GM18511 (cell line): ENCODE measurements around the gene PRR12.
A peak's percentile ranks its signal among the peaks of the same experiment; 100 is the strongest.

ENCODE experiments used
- ATAC-seq: cut with Tn5 transposase; IDR thresholded peaks from one replicate; pipeline ENCODE4 v1.9.1; 2021; ENCODE audit warnings: mild to moderate bottlenecking, moderate library complexity; ENCODE audit not compliant: unreplicated experiment

The PRR12 gene

GRCh38 chr19:49664171-49665035 is 73.4 kb downstream of the PRR12 start:
- ATAC-seq, result no peak

- no peak for ATAC-seq
Measured at GRCh38 chr19:49665036-49665350, 74.0 kb downstream of the PRR12 start.

GRCh38 chr19:49665351-49666119 is 74.6 kb downstream of the PRR12 start, which contains the start of the genes BCL2L12 and IRF3:
Gene BCL2L12 (plus strand): TSS chr19:49665933. CDS start chr19:49666693, 760 bp downstream.
Gene IRF3 (minus strand): TSS chr19:49665857. CDS start chr19:49664838, 1,019 bp downstream.
- peak; percentile 80 for ATAC-seq

GRCh38 chr19:49666120-49666444 is 75.1 kb downstream of the PRR12 start:
- no peak for ATAC-seq

GRCh38 chr19:49667473-49667872 is 76.5 kb downstream of the PRR12 start:
- ATAC-seq, result no peak

- no peak for ATAC-seq
Measured at GRCh38 chr19:49669516-49669915, 78.5 kb downstream of the PRR12 start.

GRCh38 chr19:49672131-49672919 is 81.3 kb downstream of the PRR12 start:
- no peak for ATAC-seq
